HCT116 (cell line): Measurements from ENCODE around the gene SLC5A10. TPM values are rescaled to one million over a fixed set of nuclear protein-coding genes. Genes with fewer than 3 reads are reported as not detected.

Experiments used
- ATAC-seq: fragments of 200-7000 bp; cut with Tn5 transposase; 2 replicates; pipeline ENCODE4 v1.9.1; 2020; ENCODE audit warnings: mild to moderate bottlenecking, moderate library complexity
- BruUV-seq: library from RNA; stranded (reverse); fragments of 400-500 nt; replicated peaks from 2 replicates; lab custom pipeline; 2021; lab: Mats Ljungman, UMichigan
- CTCF ChIA-PET: fragments of 300-600 bp; sonication (Branson Sonifier 250); formaldehyde crosslinking; loops from one replicate; lab custom pipeline; 2021; ENCODE audit warnings: antibody characterized with exemption; lab: Charles Lee
- POLR2A ChIA-PET: fragments of 300-600, 350-600 bp; sonication (Branson Sonifier 250); formaldehyde crosslinking; loops from one replicate; lab custom pipeline; 2021; ENCODE audit warnings: antibody characterized with exemption; lab: Charles Lee
- RAD21 ChIA-PET, 2 experiments: fragments of 300-600 bp; sonication (Branson Sonifier 250); formaldehyde crosslinking; loops; one replicate each; lab custom pipeline; 2023; ENCODE audit warnings: low total read pairs in 2 of 2; ENCODE audit not compliant: uncharacterized antibody in 2 of 2, unreplicated experiment in 2 of 2, low non-redundant PET in 1 of 2; lab: Charles Lee
- DNase-seq: peaks from one replicate; pipeline ENCODE4 v3.0.0-alpha.2; 2010; ENCODE audit warnings: low read depth, low spot score
- H2AFZ ChIP-seq: fragments of 200-600 bp; shearing (Covaris generic), sonication (generic); 2 replicates; pipeline ENCODE4 v1.6.1; 2017; ENCODE audit warnings: low read depth, mixed run types, mixed read lengths, antibody characterized with exemption, low read length; ENCODE audit not compliant: poor library complexity, severe bottlenecking
- H3K27ac ChIP-seq: 2 replicates; pipeline ENCODE4 v1.5.1; 2012; ENCODE audit warnings: low read depth, low read length
- H3K27me3 ChIP-seq: fragments of 200-600 bp; sonication (generic); 2 replicates; pipeline ENCODE4 v1.6.1; 2016; ENCODE audit warnings: mixed run types, low read length, mixed read lengths; ENCODE audit not compliant: insufficient read depth
- H3K36me3 ChIP-seq, 2 experiments: fragments of 200-500 bp in 1 of 2; fragments of 200-600 bp in 1 of 2; sonication (Bioruptor generic) in 1 of 2; sonication (generic) in 1 of 2; 2 replicates each; pipeline versions ENCODE4 v1.5.1 to v1.6.1; 2014 to 2016; ENCODE audit warnings: low read length in 2 of 2, inconsistent platforms in 1 of 2, mixed read lengths in 1 of 2, mixed run types in 1 of 2; ENCODE audit not compliant: insufficient read depth in 2 of 2, control insufficient read depth in 1 of 2
- H3K4me1 ChIP-seq, 2 experiments: fragments of 200-600 bp in 1 of 2; sonication (generic) in 1 of 2; 2 replicates each; pipeline versions ENCODE4 v1.5.1 to v1.6.1; 2012 to 2017; ENCODE audit warnings: low read length in 2 of 2, inconsistent platforms in 1 of 2, mild to moderate bottlenecking in 1 of 2, mixed read lengths in 1 of 2, mixed run types in 1 of 2, moderate library complexity in 1 of 2; ENCODE audit not compliant: insufficient read depth in 2 of 2, control insufficient read depth in 1 of 2
- H3K4me2 ChIP-seq: fragments of 200-600 bp; sonication (generic); 2 replicates; pipeline ENCODE4 v1.6.1; 2017; ENCODE audit warnings: mixed run types, low read length, mixed read lengths
- H3K4me3 ChIP-seq, 2 experiments: fragments of 200-600 bp in 1 of 2; sonication (generic) in 1 of 2; replicated peaks in 1 of 2; 2 replicates each; pipeline ENCODE4 v1.5.1; 2011 to 2016; ENCODE audit warnings: low read length in 2 of 2, control low read depth in 1 of 2, low read depth in 1 of 2, mild to moderate bottlenecking in 1 of 2, mixed read lengths in 1 of 2, mixed run types in 1 of 2
- H3K79me2 ChIP-seq: fragments of 200-600 bp; sonication (generic); 2 replicates; pipeline ENCODE4 v1.6.1; 2017; ENCODE audit warnings: mild to moderate bottlenecking, mixed run types, low read length, moderate library complexity, mixed read lengths; ENCODE audit not compliant: insufficient read depth
- H3K9ac ChIP-seq: fragments of 200-600 bp; sonication (generic); 2 replicates; pipeline ENCODE4 v1.6.1; 2016; ENCODE audit warnings: low read length, mixed read lengths
- H3K9me2 ChIP-seq: fragments of 200-600 bp; sonication (generic), shearing (Covaris generic); 2 replicates; pipeline ENCODE4 v1.6.1; 2017; ENCODE audit warnings: mixed run types, mild to moderate bottlenecking, moderate library complexity; ENCODE audit not compliant: insufficient read depth
- H3K9me3 ChIP-seq, 2 experiments: fragments of 200-500 bp in 1 of 2; fragments of 200-600 bp in 1 of 2; sonication (Bioruptor generic) in 1 of 2; sonication (generic) in 1 of 2; 2 replicates each; pipeline ENCODE4 v1.6.1; 2014 to 2017; ENCODE audit warnings: low read length in 2 of 2, mixed read lengths in 2 of 2, inconsistent platforms in 1 of 2, low read depth in 1 of 2, mild to moderate bottlenecking in 1 of 2, mixed run types in 1 of 2, moderate library complexity in 1 of 2; ENCODE audit not compliant: control insufficient read depth in 1 of 2, insufficient read depth in 1 of 2
- H4K20me1 ChIP-seq: fragments of 200-600 bp; sonication (generic), shearing (Covaris generic); 2 replicates; pipeline ENCODE4 v1.6.1; 2017; ENCODE audit warnings: mixed run types, mild to moderate bottlenecking, moderate library complexity; ENCODE audit not compliant: insufficient read depth
- ATF3 ChIP-seq: IDR thresholded peaks from 2 replicates; pipeline ENCODE4 v1.6.1; 2012
- CEBPB ChIP-seq: IDR thresholded peaks from 2 replicates; pipeline ENCODE4 v1.6.1; 2012; ENCODE audit warnings: low read depth
- EGR1 ChIP-seq: IDR thresholded peaks from 2 replicates; pipeline ENCODE4 v1.6.1; 2012; ENCODE audit warnings: low read depth
- JUND ChIP-seq: IDR thresholded peaks from 2 replicates; pipeline ENCODE4 v1.6.1; 2012
- MAX ChIP-seq: IDR thresholded peaks from 2 replicates; pipeline ENCODE4 v1.6.1; 2012
- POLR2A ChIP-seq: IDR thresholded peaks from 2 replicates; pipeline ENCODE4 v1.7.0; 2011; ENCODE audit warnings: borderline replicate concordance; ENCODE audit not compliant: insufficient read depth, insufficient read length; ENCODE audit errors: extremely low read depth
- RAD21 ChIP-seq: IDR thresholded peaks from 2 replicates; pipeline ENCODE4 v1.6.1; 2012; ENCODE audit warnings: low read depth, mild to moderate bottlenecking
- REST ChIP-seq: IDR thresholded peaks from 2 replicates; pipeline ENCODE4 v1.6.1; 2012; ENCODE audit warnings: low read depth
- SP1 ChIP-seq: IDR thresholded peaks from 2 replicates; pipeline ENCODE4 v1.6.1; 2012; ENCODE audit warnings: low read depth
- intact Hi-C: fragments of 100-400 bp; cut with micrococcal nuclease; formaldehyde crosslinking; loops from 2 replicates; pipeline ENCODE4 v1.10.0; 2022
- total RNA-seq: library from RNA; stranded (reverse); gene quantifications from one replicate; pipeline ENCODE4 v1.2.1, GENCODE V29; 2021; ENCODE audit not compliant: unreplicated experiment

Gene SLC5A10
- total RNA-seq, 1 experiment from 2014 or later: not detected

DNA sequence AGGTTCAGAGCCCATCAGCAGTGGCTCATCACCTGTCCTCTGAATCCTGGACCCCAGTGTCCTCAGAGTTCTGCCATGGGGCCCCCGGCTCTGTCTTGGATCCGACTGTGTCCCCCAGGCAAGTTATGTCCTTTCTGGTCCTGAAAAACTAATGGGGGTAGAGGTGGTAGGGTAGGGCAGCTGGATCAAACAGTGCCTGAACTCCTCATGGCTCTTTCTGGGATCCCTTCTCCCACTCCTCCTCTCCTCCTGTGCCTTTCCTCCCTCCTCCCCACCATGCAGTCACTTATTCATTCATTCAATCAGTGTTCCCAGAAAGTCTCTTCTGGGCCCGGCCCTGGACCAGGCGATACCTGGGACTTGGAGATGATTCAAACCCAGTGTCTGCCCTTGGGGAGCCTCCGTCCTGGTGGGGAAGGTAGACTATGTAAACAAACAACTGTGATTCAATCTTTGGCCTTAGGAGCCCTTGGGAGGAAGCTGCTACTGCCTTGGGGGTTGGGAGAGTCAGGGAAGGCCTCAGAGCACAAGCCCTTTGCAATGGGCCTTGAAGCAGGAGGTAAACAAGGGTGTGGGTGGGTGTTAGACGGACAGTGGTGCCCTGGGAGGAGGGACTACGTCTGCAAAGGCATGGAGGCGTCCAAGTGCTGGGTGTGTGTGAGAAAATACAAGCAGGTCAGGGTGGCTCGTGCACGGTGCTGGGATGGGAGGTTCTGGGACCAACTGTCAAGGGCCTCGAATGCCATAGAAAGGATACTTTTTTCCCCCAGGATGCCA, 59.0 kb downstream of the SLC5A10 start:
- ChIA-PET CTCF (no interaction called here), POLR2A (no interaction called here), RAD21 (no interaction called here)
- H3K27ac ChIP-seq: no peak overlapping the region
- H3K9ac ChIP-seq: no peak overlapping the region
- no peaks in the 10 kb centered on the region for H3K36me3 ChIP-seq
- H3K4me3 ChIP-seq: no peak overlapping the region
- no TSS peak for BruUV-seq
- intact Hi-C loops: no loop called here
- H3K4me1 ChIP-seq: peaks cover 4 to 19% of the 10 kb centered on the region in 2 experiments; a peak in 3 of 4 replicates
- H3K9me2 ChIP-seq: no peaks in the 10 kb centered on the region
- no peaks in the 10 kb centered on the region for H3K79me2 ChIP-seq
- no peaks in the 10 kb centered on the region for H4K20me1 ChIP-seq
- H3K27me3 ChIP-seq: no peaks in the 10 kb centered on the region
- no peak for ATAC-seq
- no peaks in the 10 kb centered on the region for H3K9me3 ChIP-seq
- H2AFZ ChIP-seq: no peak overlapping the region
- TF ChIP-seq SP1 (no peak), RAD21 (no peak), JUND (no peak), MAX (no peak)
- 0 out of 2 replicates have a peak overlapping the region, but pooled peaks have one; percentile 25 for H3K4me2 ChIP-seq
- no peak for DNase-seq

DNA sequence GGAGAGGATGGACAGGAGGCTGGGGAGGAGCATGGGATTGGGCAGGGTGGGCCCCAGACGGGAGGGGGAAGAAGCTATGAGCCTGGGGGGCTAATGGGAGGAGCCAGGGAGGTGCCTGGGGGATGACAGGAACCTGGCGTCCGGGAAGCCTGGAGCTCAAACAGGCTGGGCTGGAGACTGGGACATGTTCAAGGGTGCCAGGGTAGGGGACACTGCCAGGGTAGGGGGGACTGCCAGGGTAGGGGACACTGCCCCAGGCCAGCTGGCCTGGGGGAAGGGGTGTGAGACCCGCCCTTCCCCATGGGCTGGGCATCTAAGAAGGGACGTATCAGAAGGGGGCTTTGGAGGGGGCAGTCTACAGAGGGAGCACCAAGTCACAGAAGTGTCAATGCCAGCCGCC, 59.6 kb downstream of the SLC5A10 start:
- no peak for DNase-seq
- Histone ChIP-seq H2AFZ (no peak overlapping the region), H3K4me3 (no peak overlapping the region), H3K27ac (no peak overlapping the region), H3K9me2 (no peaks in the 10 kb centered on the region), H3K27me3 (no peaks in the 10 kb centered on the region), H3K4me2 (no peak overlapping the region), H3K9me3 (no peaks in the 10 kb centered on the region), H3K9ac (no peak overlapping the region), H3K79me2 (no peaks in the 10 kb centered on the region), H3K36me3 (no peaks in the 10 kb centered on the region), H3K4me1 (peaks cover 4 to 19% of the 10 kb centered on the region in 2 experiments; a peak in 3 of 4 replicates)
- ChIA-PET CTCF (no interaction called here), POLR2A (no interaction called here)
- intact Hi-C loops: no loop called here
- BruUV-seq: no TSS peak
- TF ChIP-seq REST (no peak), POLR2A (no peak), SP1 (no peak), RAD21 (no peak), ATF3 (no peak), EGR1 (no peak), CEBPB (no peak)
- TF ChIP-seq, all 23 proteins: peak for 0
- RAD21 ChIA-PET: no interaction called here
- no peak for ATAC-seq
- no peaks in the 10 kb centered on the region for H4K20me1 ChIP-seq
